A673 (cell line): ENCODE results near the gene UST.

Experiments
- EZH2 ChIP-seq: fragments of 200-600 bp; sonication (generic); IDR thresholded peaks from 2 replicates; pipeline ENCODE4 v1.6.1; 2017; ENCODE audit warnings: borderline replicate concordance, low read depth, mild to moderate bottlenecking, mixed read lengths, antibody characterized with exemption, low read length; ENCODE audit not compliant: poor library complexity, severe bottlenecking
- TF ChIP-seq, protein P1 (sequence below): fragments of 300-800, 200-600 bp; sonication (generic); conservative IDR thresholded peaks from 2 replicates; pipeline ENCODE4 v1.5.1; 2017; ENCODE audit warnings: low read depth, mild to moderate bottlenecking, antibody characterized with exemption, low read length, moderate library complexity, mixed read lengths

DNA sequence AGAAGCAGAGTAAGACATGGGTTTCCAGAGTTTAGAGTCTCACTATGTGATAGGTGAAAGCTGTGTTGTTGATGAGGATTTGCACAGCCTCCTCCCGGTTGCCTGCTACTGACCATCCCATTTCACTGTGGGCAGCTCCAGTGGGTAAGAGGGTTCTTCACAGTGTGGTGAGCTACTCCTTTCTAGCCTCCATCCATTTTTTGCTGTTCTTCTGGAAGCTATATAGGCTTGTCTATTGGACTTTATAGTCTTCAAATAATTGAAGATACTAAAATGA, 13.4 kb downstream of the UST start:
- TF ChIP-seq, protein P1, sequence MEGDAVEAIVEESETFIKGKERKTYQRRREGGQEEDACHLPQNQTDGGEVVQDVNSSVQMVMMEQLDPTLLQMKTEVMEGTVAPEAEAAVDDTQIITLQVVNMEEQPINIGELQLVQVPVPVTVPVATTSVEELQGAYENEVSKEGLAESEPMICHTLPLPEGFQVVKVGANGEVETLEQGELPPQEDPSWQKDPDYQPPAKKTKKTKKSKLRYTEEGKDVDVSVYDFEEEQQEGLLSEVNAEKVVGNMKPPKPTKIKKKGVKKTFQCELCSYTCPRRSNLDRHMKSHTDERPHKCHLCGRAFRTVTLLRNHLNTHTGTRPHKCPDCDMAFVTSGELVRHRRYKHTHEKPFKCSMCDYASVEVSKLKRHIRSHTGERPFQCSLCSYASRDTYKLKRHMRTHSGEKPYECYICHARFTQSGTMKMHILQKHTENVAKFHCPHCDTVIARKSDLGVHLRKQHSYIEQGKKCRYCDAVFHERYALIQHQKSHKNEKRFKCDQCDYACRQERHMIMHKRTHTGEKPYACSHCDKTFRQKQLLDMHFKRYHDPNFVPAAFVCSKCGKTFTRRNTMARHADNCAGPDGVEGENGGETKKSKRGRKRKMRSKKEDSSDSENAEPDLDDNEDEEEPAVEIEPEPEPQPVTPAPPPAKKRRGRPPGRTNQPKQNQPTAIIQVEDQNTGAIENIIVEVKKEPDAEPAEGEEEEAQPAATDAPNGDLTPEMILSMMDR = no peak
- no peak for TF ChIP-seq EZH2
